Ishikawa (cell line): Measurements from ENCODE around the gene KIAA1671.

Experiments
- CEBPB ChIP-seq: IDR thresholded peaks from 2 replicates; pipeline ENCODE4 v1.6.1; 2012
- CREB1 ChIP-seq: IDR thresholded peaks from 2 replicates; pipeline ENCODE4 v1.6.1; 2012; ENCODE audit warnings: low read depth
- EGR1 ChIP-seq: IDR thresholded peaks from 2 replicates; pipeline ENCODE4 v1.6.1; 2012
- EP300 ChIP-seq: IDR thresholded peaks from 2 replicates; pipeline ENCODE4 v1.6.1; 2012; ENCODE audit warnings: borderline replicate concordance
- FOXM1 ChIP-seq: IDR thresholded peaks from 2 replicates; pipeline ENCODE4 v1.6.1; 2012; ENCODE audit warnings: low read depth, borderline replicate concordance
- NFIC ChIP-seq: IDR thresholded peaks from 2 replicates; pipeline ENCODE4 v1.6.1; 2012
- RAD21 ChIP-seq: IDR thresholded peaks from 2 replicates; pipeline ENCODE4 v1.6.1; 2012; ENCODE audit warnings: low read depth
- REST ChIP-seq: IDR thresholded peaks from 2 replicates; pipeline ENCODE4 v1.6.1; 2012; ENCODE audit warnings: low read depth, mild to moderate bottlenecking
- TAF1 ChIP-seq: IDR thresholded peaks from 2 replicates; pipeline ENCODE4 v1.6.1; 2012; ENCODE audit warnings: low read depth, mild to moderate bottlenecking
- TCF12 ChIP-seq: IDR thresholded peaks from 2 replicates; pipeline ENCODE4 v1.6.1; 2012; ENCODE audit warnings: low read depth
- TEAD4 ChIP-seq: IDR thresholded peaks from 2 replicates; pipeline ENCODE4 v1.6.1; 2012
- YY1 ChIP-seq: IDR thresholded peaks from 2 replicates; pipeline ENCODE4 v1.6.1; 2012; ENCODE audit warnings: low read depth
- ZBTB7A ChIP-seq: IDR thresholded peaks from 2 replicates; pipeline ENCODE4 v1.6.1; 2012; ENCODE audit warnings: low read depth
- TF ChIP-seq, protein P1 (sequence below): IDR thresholded peaks from 2 replicates; pipeline ENCODE4 v1.6.1; 2012
- TF ChIP-seq, protein P2 (sequence below): IDR thresholded peaks from 2 replicates; pipeline ENCODE4 v1.6.1; 2012

Gene KIAA1671

DNA sequence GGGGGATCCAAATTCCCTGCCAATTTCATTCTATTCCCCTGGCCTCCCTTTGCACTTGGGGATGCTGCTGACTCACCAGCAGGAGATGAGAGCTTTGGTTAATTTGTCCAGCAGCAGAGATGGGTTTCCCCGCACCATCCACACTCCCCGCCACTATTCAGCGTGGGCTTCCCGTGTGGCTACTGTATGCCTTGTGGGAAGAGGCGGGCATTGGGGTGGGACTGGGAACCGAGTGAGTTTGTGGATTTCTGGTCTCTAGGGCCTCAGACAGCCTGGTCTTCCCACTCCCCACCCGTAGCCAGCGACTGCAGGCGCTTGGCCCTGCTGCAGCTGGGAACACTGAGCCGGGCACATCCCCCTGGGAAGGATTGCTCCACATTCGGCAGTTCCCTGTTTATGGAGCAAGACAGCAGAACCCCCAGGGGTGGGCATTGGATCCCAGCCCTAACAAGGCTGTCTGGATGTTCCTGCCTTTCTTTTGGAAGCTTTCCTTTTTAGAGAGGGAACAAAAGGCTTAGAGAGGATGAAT is 23.4 kb downstream of the KIAA1671 start:
- no peak for TF ChIP-seq NFIC
- TF ChIP-seq FOXM1: no peak
- TF ChIP-seq REST: no peak
- TF ChIP-seq YY1: no peak
- no peak for TF ChIP-seq TCF12
- TF ChIP-seq CREB1: no peak
- no peak for TF ChIP-seq RAD21
- no peak for TF ChIP-seq EGR1
- TF ChIP-seq, protein P1, sequence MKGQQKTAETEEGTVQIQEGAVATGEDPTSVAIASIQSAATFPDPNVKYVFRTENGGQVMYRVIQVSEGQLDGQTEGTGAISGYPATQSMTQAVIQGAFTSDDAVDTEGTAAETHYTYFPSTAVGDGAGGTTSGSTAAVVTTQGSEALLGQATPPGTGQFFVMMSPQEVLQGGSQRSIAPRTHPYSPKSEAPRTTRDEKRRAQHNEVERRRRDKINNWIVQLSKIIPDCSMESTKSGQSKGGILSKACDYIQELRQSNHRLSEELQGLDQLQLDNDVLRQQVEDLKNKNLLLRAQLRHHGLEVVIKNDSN: no peak
- no peak for TF ChIP-seq TEAD4
- TF ChIP-seq CEBPB: no peak
- no peak for TF ChIP-seq EP300
- TF ChIP-seq, protein P2, sequence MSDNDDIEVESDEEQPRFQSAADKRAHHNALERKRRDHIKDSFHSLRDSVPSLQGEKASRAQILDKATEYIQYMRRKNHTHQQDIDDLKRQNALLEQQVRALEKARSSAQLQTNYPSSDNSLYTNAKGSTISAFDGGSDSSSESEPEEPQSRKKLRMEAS: no peak
- no peak for TF ChIP-seq ZBTB7A
- no peak for TF ChIP-seq TAF1

DNA sequence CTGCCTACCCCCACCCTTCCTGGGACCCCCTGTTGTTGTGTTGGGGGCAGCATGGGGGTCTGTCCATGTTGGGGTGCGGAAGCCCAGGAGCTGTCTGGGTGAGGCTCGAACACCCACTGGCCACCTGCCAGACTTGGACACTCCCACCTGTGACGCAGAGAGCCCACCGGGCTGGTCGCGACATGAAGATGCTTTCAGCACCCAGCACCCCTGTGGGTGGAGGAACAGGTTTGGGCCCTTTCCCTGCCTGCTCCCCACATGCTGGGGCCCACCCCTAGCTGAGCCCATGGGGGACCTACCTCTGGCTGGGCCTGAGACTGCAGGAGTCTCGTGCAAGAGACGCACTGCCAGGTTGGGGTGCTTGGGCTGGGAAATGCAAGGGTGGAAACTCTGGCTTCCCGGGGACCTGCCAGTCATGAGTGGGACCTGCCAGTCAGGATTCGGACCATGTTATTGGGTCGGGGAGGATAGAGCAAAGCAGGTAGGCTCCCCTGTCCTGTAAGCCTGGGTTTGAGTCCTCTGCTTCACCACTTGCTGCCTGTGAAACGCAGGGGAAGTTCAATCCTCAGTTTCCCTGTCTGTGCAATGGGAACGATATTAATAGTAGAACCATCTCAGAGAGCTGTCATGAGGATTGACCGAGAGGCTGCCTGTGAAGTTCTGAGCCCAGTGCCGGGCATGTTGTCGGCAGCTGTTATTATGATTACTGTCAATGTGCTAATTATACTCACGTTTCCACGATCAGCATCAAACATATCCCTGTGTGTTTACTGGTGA is 24.1 kb downstream of the KIAA1671 start:
- 0 out of 2 replicates have a peak, but pooled peaks have one; percentile 31 for TF ChIP-seq ZBTB7A
- no peak for TF ChIP-seq EP300
- TF ChIP-seq NFIC: peak; percentile 46

DNA sequence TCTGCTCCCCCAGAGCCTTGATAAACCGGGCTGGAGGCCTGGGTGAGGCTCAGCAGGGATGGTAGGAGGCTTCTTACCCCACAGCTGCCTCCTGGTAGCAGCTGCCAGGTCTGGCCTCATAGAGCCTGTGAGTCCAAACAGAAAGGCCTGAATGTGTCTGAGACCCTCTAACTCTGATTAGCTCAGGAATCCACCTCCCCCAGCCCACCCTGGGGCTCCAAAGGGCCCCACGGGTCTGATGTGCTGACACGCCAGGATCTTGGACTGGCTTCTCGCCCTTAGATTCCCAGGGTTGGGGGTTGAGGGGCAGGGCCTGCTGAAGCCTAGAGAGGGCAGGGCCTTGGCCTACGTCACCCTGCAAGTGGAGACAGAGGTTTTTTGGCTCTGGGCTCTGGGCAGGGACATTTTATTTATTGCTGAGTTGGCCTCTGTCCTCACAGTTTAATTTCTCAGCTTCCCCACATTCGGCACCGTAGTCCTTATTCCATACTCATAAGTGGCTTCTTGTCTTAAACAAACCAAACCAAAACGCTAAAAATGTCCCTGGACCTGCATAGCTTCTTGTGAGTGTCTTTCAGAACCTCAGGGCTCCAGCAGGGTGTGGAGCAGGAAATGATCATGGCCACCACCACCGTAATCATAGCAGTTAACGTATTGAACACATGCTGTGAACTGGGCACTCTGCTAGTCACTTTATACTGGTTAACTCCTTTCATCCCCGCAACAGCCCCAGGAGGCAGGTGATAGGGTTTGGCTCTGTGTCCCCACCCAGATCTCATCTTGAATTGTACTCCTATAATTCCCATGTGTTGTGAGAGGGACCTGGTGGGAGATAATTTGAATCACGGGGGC is 25.1 kb downstream of the KIAA1671 start:
- TF ChIP-seq ZBTB7A (peak; percentile 42; the same call in 1 of the 2 replicates), FOXM1 (no peak), TAF1 (no peak), CEBPB (no peak), CREB1 (no peak), EGR1 (no peak), TCF12 (0 out of 2 replicates have a peak, but pooled peaks have one; percentile 32), YY1 (peak; percentile 39; the same call in 1 of the 2 replicates), RAD21 (no peak), REST (no peak), TEAD4 (peak; percentile 6; the same call in 1 of the 2 replicates), NFIC (peak; percentile 49), EP300 (peak; percentile 19; the same call in 1 of the 2 replicates)
- TF ChIP-seq, protein P2: no peak
- TF ChIP-seq, protein P1: no peak

- TF ChIP-seq EP300: no peak
- no peak for TF ChIP-seq ZBTB7A
- TF ChIP-seq TAF1: no peak
- TF ChIP-seq, protein P1: no peak
Observed at GRCh38 chr22:24978308-24978707, 25.8 kb downstream of the KIAA1671 start.

DNA sequence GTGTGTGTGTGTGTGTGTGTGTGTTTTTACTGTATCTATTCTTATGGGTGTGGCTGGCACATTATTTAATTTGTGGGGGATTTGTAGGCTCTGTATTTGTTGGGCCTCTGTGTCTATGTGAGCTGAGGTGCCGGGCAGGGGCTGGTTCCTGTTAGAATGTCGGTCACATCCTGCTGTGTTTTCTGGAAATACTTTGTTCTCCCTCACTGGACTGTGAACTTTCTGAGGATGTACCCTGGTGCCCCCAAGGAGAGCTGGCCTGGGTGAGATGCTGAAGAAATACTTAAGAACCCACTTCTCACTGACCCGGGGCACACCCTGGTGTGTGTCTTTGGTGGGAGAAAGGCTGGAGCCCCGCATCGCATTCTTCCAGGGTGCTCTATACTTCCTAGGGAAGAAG is 28.6 kb downstream of the KIAA1671 start:
- TF ChIP-seq NFIC (no peak), TCF12 (no peak), EGR1 (no peak), CREB1 (no peak), REST (no peak), RAD21 (no peak), TAF1 (no peak), EP300 (no peak), TEAD4 (no peak), YY1 (no peak), ZBTB7A (no peak), CEBPB (no peak), FOXM1 (no peak)
- TF ChIP-seq, protein P1: no peak
- TF ChIP-seq, protein P2: no peak
